GM18909 (cell line): ENCODE measurements around the gene CNIH3.
A peak's percentile ranks its signal among the peaks of the same experiment; 100 is the strongest.

ENCODE experiments used
- ATAC-seq: cut with Tn5 transposase; IDR thresholded peaks from one replicate; pipeline ENCODE4 v1.9.1; 2021; ENCODE audit warnings: mild to moderate bottlenecking; ENCODE audit not compliant: unreplicated experiment, poor library complexity

The CNIH3 gene

GRCh38 chr1:224612246-224612645 lies 3.9 kb upstream of the CNIH3 start:
- no peak for ATAC-seq

GRCh38 chr1:224613486-224613885 lies 2.6 kb upstream of the CNIH3 start:
- ATAC-seq: no peak

- ATAC-seq: no peak
Observed at GRCh38 chr1:224616756-224617409, 766 bp downstream of the CNIH3 start.

GRCh38 chr1:224617410-224618355 lies 1.6 kb downstream of the CNIH3 start:
- no peak for ATAC-seq

- ATAC-seq: no peak
Observed at GRCh38 chr1:224619209-224619608, 3.1 kb downstream of the CNIH3 start.

GRCh38 chr1:224620105-224620504 lies 4.0 kb downstream of the CNIH3 start:
- ATAC-seq: no peak

GRCh38 chr1:224621813-224622682 lies 5.9 kb downstream of the CNIH3 start:
- ATAC-seq: no peak

GRCh38 chr1:224622831-224623230 lies 6.7 kb downstream of the CNIH3 start:
- no peak for ATAC-seq

- no peak for ATAC-seq
Observed at GRCh38 chr1:224623310-224623714, 7.2 kb downstream of the CNIH3 start.

- ATAC-seq: peak; percentile 97
Observed at GRCh38 chr1:224623743-224624333, 7.7 kb downstream of the CNIH3 start.

- ATAC-seq: no peak
Observed at GRCh38 chr1:224624432-224624831, 8.3 kb downstream of the CNIH3 start.

- no peak for ATAC-seq
Observed at GRCh38 chr1:224626042-224626441, 9.9 kb downstream of the CNIH3 start.

- no peak for ATAC-seq
Observed at GRCh38 chr1:224629965-224630364, 13.8 kb downstream of the CNIH3 start.

- ATAC-seq: no peak
Observed at GRCh38 chr1:224631462-224632115, 15.5 kb downstream of the CNIH3 start.

GRCh38 chr1:224632381-224632871 lies 16.3 kb downstream of the CNIH3 start:
- ATAC-seq: no peak

GRCh38 chr1:224632921-224633321 lies 16.8 kb downstream of the CNIH3 start:
- no peak for ATAC-seq

GRCh38 chr1:224635356-224635755 lies 19.2 kb downstream of the CNIH3 start:
- no peak for ATAC-seq

- no peak for ATAC-seq
Observed at GRCh38 chr1:224637515-224637914, 21.4 kb downstream of the CNIH3 start.

GRCh38 chr1:224637936-224638335 lies 21.8 kb downstream of the CNIH3 start:
- no peak for ATAC-seq
